Activated CD8-positive, alpha-beta T cell treated with anti-CD3 and anti-CD28 coated beads, Interleukin-2, amount 10 ng/mL, durations not matched to agents 7 days and 5 days (primary cell): ENCODE measurements around the gene FLYWCH2. TPM values are rescaled to one million over a fixed set of nuclear protein-coding genes. Genes with fewer than 3 reads are reported as not detected.
"Not testable (repeated sequence)": the region's sequence is repeated elsewhere in the genome, so short reads cannot be mapped to it uniquely, and the experiment has no call there.

Experiments used
- ATAC-seq: fragments of 150-1000 bp; cut with Tn5 transposase; one replicate; pipeline ENCODE4 v1.10.0; 2021; ENCODE audit warnings: moderate library complexity
- CTCF ChIA-PET: fragments of 350-600 bp; sonication (Branson Sonifier 250); formaldehyde crosslinking; loops from one replicate; lab custom pipeline; 2021; ENCODE audit warnings: antibody characterized with exemption; lab: Charles Lee
- POLR2A ChIA-PET: fragments of 350-600 bp; sonication (Branson Sonifier 250); formaldehyde crosslinking; loops from one replicate; lab custom pipeline; 2021; ENCODE audit warnings: antibody characterized with exemption; lab: Charles Lee
- DNase-seq: peaks from one replicate; pipeline ENCODE4 v3.0.0-alpha.2; 2020
- H3K27ac Mint-ChIP-seq: one replicate; pipeline ENCODE4 v1.8.0; 2021; ENCODE audit warnings: mild to moderate bottlenecking, mixed read lengths
- H3K27me3 Mint-ChIP-seq: one replicate; pipeline ENCODE4 v1.8.0; 2021; ENCODE audit warnings: low read depth, mixed read lengths
- H3K36me3 Mint-ChIP-seq: one replicate; pipeline ENCODE4 v1.8.0; 2021; ENCODE audit warnings: low read depth, mixed read lengths
- H3K4me1 Mint-ChIP-seq: one replicate; pipeline ENCODE4 v1.8.0; 2021; ENCODE audit warnings: low read depth, mixed read lengths
- H3K4me3 Mint-ChIP-seq: one replicate; pipeline ENCODE4 v1.8.0; 2021; ENCODE audit warnings: mild to moderate bottlenecking, mixed read lengths
- H3K9me3 Mint-ChIP-seq: one replicate; pipeline ENCODE4 v1.8.0; 2022; ENCODE audit warnings: mixed read lengths; ENCODE audit not compliant: insufficient read depth
- total RNA-seq, 2 experiments: library from RNA; stranded (reverse); gene quantifications; one replicate each; pipeline ENCODE4 v1.2.3, GENCODE V29; 2021

Gene FLYWCH2
- total RNA-seq, 2 experiments from 2014 or later, result 22.5 to 22.8 TPM

DNA sequence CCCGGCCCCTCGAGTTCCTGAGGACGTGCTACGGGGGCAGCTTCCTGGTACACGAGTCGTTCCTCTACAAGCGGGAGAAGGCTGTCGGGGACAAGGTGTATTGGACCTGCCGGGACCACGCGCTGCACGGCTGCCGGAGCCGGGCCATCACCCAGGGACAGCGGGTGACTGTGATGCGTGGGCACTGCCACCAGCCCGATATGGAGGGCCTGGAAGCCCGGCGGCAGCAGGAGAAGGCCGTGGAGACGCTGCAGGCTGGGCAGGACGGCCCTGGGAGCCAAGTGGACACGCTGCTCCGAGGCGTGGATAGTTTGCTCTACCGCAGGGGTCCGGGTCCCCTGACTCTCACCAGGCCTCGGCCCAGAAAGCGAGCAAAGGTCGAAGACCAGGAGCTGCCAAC is 50.1 kb downstream of the FLYWCH2 start:
- H3K36me3 Mint-ChIP-seq, result peaks cover 15% of the 10 kb centered on the region
- DNase-seq (no peak), ATAC-seq (no peak)
- ChIA-PET CTCF (no interaction called here), POLR2A (no interaction called here)
- no peak overlapping the region for H3K27ac Mint-ChIP-seq
- no peaks in the 10 kb centered on the region for H3K27me3 Mint-ChIP-seq
- H3K4me1 Mint-ChIP-seq, result peaks cover 8% of the 10 kb centered on the region
- no peaks in the 10 kb centered on the region for H3K9me3 Mint-ChIP-seq
- H3K4me3 Mint-ChIP-seq, result no peak overlapping the region

DNA sequence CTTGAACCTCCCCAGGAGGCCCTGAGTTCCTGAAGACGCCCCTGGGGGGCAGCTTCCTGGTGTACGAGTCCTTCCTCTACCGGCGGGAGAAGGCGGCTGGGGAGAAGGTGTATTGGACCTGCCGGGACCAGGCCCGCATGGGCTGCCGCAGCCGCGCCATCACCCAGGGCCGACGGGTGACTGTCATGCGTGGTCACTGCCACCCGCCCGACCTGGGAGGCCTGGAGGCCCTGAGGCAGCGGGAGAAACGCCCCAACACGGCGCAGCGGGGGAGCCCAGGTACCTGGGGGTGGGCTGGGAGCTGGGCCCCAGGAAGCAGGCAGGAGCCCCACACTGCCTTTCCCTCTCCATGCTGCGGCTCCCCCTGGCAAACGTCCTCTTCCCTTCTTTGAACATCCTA is 50.7 kb downstream of the FLYWCH2 start:
- Mint-ChIP-seq H3K4me1 (peaks cover 8% of the 10 kb centered on the region), H3K4me3 (no peak overlapping the region), H3K27ac (no peak overlapping the region), H3K27me3 (no peaks in the 10 kb centered on the region), H3K9me3 (no peaks in the 10 kb centered on the region), H3K36me3 (peaks cover 15% of the 10 kb centered on the region)
- no peak for ATAC-seq
- DNase-seq, result no peak
- ChIA-PET POLR2A (no interaction called here), CTCF (no interaction called here)

DNA sequence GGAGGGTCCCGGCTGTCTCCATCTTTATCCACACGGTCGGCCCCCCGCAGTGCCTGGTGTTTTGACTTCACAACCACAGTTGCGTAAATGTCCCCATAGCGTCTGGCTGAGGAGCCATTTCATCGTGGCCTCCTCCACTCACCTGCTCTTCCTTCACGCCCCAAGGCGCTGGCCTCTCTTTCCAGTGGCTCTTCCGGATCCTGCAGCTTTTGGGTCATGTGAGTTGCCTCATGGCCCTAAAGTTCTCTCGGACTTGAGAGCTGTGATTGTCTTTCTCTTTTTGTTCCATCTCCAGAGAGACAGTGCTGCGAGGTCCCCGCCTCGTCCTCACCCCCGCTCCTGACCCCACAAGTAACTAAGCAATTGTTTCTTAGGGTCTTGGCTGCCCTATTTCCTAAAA is 51.4 kb downstream of the FLYWCH2 start:
- Mint-ChIP-seq H3K27me3 (no peaks in the 10 kb centered on the region), H3K36me3 (peaks cover 20% of the 10 kb centered on the region), H3K4me1 (peaks cover 8% of the 10 kb centered on the region), H3K27ac (no peak overlapping the region), H3K4me3 (no peak overlapping the region), H3K9me3 (no peaks in the 10 kb centered on the region)
- ATAC-seq, result no peak
- POLR2A ChIA-PET, result interaction anchor here (1.0 kb wide), 1 partner anchor 11 kb away, joined by 3 read pairs; no protein-coding TSS in a partner anchor
- no peak for DNase-seq
- CTCF ChIA-PET, result no interaction called here

DNA sequence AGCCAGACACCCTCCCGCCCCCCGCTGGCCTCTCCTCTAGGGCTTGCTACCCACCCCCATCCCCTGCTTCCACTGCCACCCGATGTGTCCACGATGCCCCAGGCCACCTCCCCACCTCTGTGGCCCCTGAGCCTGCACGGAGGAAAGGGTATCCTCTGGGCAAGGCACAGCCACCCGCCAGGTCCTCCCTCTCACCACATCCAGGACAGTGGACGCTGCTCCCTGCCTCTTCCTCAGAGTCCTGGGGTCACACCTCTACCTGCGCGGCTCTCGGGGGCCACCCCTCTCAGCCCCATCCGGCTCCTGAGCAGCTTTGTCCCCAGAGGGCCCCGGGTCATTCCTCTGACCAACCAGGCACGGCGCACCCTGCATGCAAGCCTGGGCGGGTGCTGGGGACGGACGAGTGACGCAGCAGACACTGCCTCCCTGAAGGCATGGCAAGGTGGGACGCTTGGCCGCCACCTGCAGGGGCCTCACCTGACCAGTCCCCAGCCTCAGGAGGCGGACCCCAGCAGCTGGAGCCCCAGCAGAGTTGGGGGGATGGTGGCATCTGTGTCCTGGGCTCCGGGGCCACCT is 53.5 kb downstream of the FLYWCH2 start:
- ChIA-PET POLR2A (no interaction called here), CTCF (interaction anchor here (1.1 kb wide), 1 partner anchor 17 kb away, joined by 3 read pairs; no protein-coding TSS in a partner anchor)
- Mint-ChIP-seq H3K36me3 (peaks cover 33% of the 10 kb centered on the region), H3K27me3 (no peaks in the 10 kb centered on the region), H3K27ac (no peak overlapping the region), H3K4me1 (peaks cover 8% of the 10 kb centered on the region), H3K4me3 (no peak overlapping the region), H3K9me3 (no peaks in the 10 kb centered on the region)
- DNase-seq (no peak), ATAC-seq (no peak)

DNA sequence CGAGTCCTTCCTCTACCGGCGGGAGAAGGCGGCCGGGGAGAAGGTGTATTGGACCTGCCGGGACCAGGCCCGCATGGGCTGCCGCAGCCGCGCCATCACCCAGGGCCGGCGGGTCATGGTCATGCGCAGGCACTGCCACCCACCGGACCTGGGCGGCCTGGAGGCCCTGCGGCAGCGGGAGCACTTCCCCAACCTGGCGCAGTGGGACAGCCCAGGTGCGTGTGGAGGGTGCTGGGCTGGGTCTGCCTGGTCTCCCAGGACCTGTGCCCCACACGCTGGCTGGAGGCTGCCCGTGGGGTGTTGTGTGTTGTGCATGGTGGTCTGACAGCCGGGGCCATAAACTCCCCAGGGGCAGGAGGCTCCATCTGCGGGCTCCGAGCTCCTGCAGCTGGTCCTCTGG is 54.2 kb downstream of the FLYWCH2 start:
- peaks cover 8% of the 10 kb centered on the region for H3K4me1 Mint-ChIP-seq
- no peaks in the 10 kb centered on the region for H3K9me3 Mint-ChIP-seq
- H3K4me3 Mint-ChIP-seq, result no peak overlapping the region
- no peaks in the 10 kb centered on the region for H3K27me3 Mint-ChIP-seq
- ChIA-PET POLR2A (no interaction called here), CTCF (interaction anchor here (0.8 to 1.1 kb wide), 2 partner anchors 10 to 18 kb away, joined by 3 to 4 read pairs; no protein-coding TSS in a partner anchor)
- peaks cover 35% of the 10 kb centered on the region for H3K36me3 Mint-ChIP-seq
- no peak overlapping the region for H3K27ac Mint-ChIP-seq
- DNase-seq (no peak), ATAC-seq (no peak)

DNA sequence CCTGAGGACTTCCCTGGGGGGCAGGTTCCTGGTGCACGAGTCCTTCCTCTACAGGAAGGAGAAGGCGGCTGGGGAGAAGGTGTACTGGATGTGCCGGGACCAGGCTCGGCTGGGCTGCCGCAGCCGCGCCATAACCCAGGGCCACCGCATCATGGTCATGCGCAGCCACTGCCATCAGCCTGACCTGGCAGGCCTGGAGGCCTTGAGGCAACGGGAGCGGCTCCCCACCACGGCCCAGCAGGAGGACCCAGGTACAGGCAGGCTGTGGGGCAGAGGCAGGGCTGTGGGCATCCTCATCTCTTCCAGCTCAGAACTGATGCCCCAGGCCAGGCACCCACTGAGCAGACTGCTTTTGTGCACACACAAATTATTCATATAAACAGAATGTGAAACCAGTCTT is 55.2 kb downstream of the FLYWCH2 start:
- Mint-ChIP-seq H3K27ac (no peak overlapping the region), H3K27me3 (no peaks in the 10 kb centered on the region), H3K4me1 (peaks cover 8% of the 10 kb centered on the region), H3K9me3 (no peaks in the 10 kb centered on the region), H3K4me3 (no peak overlapping the region), H3K36me3 (peaks cover 36% of the 10 kb centered on the region)
- ATAC-seq, result no peak
- CTCF ChIA-PET, result no interaction called here
- POLR2A ChIA-PET, result no interaction called here
- no peak for DNase-seq

DNA sequence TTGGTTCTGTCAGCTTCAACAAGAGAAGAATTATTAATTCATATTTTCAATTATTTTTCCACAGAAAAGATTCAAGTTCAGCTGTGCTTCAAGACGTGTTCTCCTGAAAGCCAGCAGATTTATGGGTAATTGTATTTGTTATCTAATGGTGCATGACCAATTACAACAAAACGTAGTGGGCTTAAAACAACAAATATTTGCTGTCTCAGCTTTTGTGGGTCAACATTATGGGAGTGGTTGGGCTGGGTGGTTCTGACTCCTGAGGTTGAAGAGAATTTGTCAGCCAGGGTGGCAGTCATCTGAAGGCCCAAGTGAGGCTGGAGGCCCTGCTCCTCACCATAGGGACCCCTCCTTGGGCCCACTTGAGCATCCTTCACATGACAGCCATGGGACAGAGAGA is 57.0 kb downstream of the FLYWCH2 start:
- CTCF ChIA-PET, result interaction anchor here (0.9 to 1.2 kb wide), 3 partner anchors 13 to 23 kb away, joined by 3 to 6 read pairs (median 3); no protein-coding TSS in a partner anchor

DNA sequence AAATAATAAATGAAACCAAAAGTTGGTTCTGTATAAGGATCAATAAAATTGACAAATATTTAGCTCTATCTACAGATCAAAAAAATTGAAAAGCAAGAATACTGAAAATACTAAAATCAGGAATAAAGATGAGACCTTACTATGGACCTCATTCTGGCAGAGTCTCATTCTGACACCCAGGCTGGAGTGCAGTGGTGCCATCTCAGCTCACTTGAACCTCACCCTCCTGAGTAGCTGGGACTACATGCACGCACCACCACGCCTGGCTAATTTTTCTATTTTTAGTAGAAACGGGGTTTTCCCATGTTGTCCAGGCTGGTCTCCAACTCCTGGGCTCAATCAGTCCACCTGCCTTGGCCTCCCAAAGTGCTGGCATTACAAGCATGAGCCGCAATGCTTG is 59.0 kb downstream of the FLYWCH2 start:
- Mint-ChIP-seq H3K4me3 (no peak overlapping the region), H3K27ac (no peak overlapping the region), H3K36me3 (peaks cover 29% of the 10 kb centered on the region), H3K27me3 (no peaks in the 10 kb centered on the region), H3K4me1 (no peaks in the 10 kb centered on the region), H3K9me3 (no peaks in the 10 kb centered on the region)
- ATAC-seq, result no peak
- POLR2A ChIA-PET, result no interaction called here
- CTCF ChIA-PET, result interaction anchor here (1.8 kb wide), 1 partner anchor 15 kb away, joined by 8 read pairs; no protein-coding TSS in a partner anchor
- DNase-seq, result no peak

More for the DNA sequence above, 57.0 kb downstream of the FLYWCH2 start:
- no peak for ATAC-seq
- no peak overlapping the region for H3K4me3 Mint-ChIP-seq
- no peaks in the 10 kb centered on the region for H3K27me3 Mint-ChIP-seq
- DNase-seq, result no peak
- POLR2A ChIA-PET, result no interaction called here
- peaks cover 35% of the 10 kb centered on the region for H3K36me3 Mint-ChIP-seq
- H3K27ac Mint-ChIP-seq, result no peak overlapping the region
- H3K9me3 Mint-ChIP-seq, result no peaks in the 10 kb centered on the region
- H3K4me1 Mint-ChIP-seq, result peaks cover 8% of the 10 kb centered on the region

DNA sequence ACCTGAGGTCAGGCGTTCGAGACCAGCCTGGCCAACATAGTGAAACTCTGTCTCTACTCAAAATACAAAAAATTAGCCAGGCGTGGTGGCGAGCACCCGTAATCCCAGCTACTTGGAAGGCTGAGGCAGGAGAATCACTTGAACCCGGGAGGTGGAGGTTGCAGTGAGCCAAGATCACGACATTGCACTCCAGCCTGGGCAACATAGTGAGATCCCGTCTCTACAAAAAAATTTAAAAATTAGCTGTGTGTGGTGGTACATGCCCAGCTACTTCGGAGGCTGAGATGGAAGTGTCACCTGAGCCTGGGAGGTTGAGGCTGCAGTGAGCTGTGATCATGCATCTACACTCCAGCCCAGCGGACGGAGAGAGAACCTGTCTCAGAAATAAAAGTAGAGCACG is 60.7 kb downstream of the FLYWCH2 start:
- H3K4me3 Mint-ChIP-seq, DNase-seq, H3K27ac Mint-ChIP-seq, POLR2A ChIA-PET, ATAC-seq, H3K9me3 Mint-ChIP-seq, H3K27me3 Mint-ChIP-seq, H3K4me1 Mint-ChIP-seq: not testable (repeated sequence)
- CTCF ChIA-PET, result interaction anchor here (1.5 to 1.8 kb wide), 2 partner anchors 17 to 19 kb away, joined by 4 to 8 read pairs; no protein-coding TSS in a partner anchor
- peaks cover 26% of the 10 kb centered on the region for H3K36me3 Mint-ChIP-seq

DNA sequence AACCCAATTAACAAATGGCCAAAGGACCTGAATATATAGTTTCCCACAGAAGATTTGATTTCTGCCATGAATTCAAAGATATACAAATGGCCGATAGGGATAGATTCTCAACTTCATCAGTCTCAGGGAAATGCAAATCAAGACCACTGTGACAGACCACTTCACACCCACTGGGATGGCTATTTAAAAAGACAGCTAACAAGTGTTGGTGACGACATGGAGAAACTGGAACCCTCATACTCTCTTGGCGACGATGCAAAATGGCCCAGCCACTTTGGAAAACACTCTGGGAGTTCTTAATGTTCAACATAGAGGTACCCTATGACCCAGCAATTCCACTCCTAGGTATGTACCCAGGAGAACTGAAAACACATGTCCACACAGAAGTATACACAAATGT is 63.6 kb downstream of the FLYWCH2 start:
- POLR2A ChIA-PET, result no interaction called here
- H3K9me3 Mint-ChIP-seq, result no peaks in the 10 kb centered on the region
- CTCF ChIA-PET, result interaction anchor here (0.6 to 2.2 kb wide), 3 partner anchors 10 to 85 kb away, joined by 3 to 4 read pairs (median 3); no protein-coding TSS in a partner anchor
- H3K27ac Mint-ChIP-seq, result no peak overlapping the region
- DNase-seq (no peak), ATAC-seq (no peak)
- H3K36me3 Mint-ChIP-seq, result peaks cover 9% of the 10 kb centered on the region
- H3K4me1 Mint-ChIP-seq, result no peaks in the 10 kb centered on the region
- H3K27me3 Mint-ChIP-seq, result no peaks in the 10 kb centered on the region
- no peak overlapping the region for H3K4me3 Mint-ChIP-seq
